Testis (tissue), 3 donors: Measurements from ENCODE around the gene ATP6V0D1. TPM values are rescaled to one million over a fixed set of nuclear protein-coding genes. Genes with fewer than 3 reads are reported as not detected.

Experiments
- DNase-seq: peaks from one replicate; pipeline ENCODE4 v3.0.0-alpha.2; 2019
- H3K27ac ChIP-seq, 2 donors: fragments of 200-600 bp; sonication (generic); one replicate each; pipeline ENCODE4 v1.5.1; 2019
- H3K27me3 ChIP-seq: fragments of 200-600 bp; sonication (generic); one replicate; pipeline ENCODE4 v1.5.1; 2019
- H3K36me3 ChIP-seq: fragments of 200-600 bp; sonication (generic); one replicate; pipeline ENCODE4 v1.5.1; 2017; ENCODE audit warnings: low read depth; ENCODE audit errors: missing control alignments
- H3K4me1 ChIP-seq: fragments of 200-600 bp; sonication (generic); one replicate; pipeline ENCODE4 v1.5.1; 2019
- H3K4me3 ChIP-seq, 2 donors: fragments of 200-600 bp; sonication (generic); one replicate each; pipeline ENCODE4 v1.5.1; 2017 to 2019
- H3K9me3 ChIP-seq: fragments of 200-600 bp; sonication (generic); one replicate; pipeline ENCODE4 v1.5.1; 2017
- POLR2A ChIP-seq: fragments of 450-650 bp; IDR thresholded peaks from one replicate; pipeline ENCODE4 v1.6.1; 2017; ENCODE audit warnings: antibody characterized with exemption, mild to moderate bottlenecking, moderate library complexity
- WGBS, 2 donors: methylation state at CpG; one replicate each; pipeline ENCODE4 v1.1.5; 2018; 5-methylcytosine and 5-hydroxymethylcytosine counted together
- intact Hi-C: fragments of 100-400 bp; cut with DNase I; formaldehyde crosslinking; loops from one replicate; pipeline ENCODE4 v1.15.1; 2023; ENCODE audit warnings: low total_unique reads
- polyA plus RNA-seq: library from polyadenylated mRNA; stranded (reverse); fragments of 350-450 nt; fragmentation: Illumina TruSeq; extraction: RNeasy Lipid Tissue Mini Kit (QIAGEN cat#74804); gene quantifications from one replicate; pipeline ENCODE4 v1.2.3, GENCODE V29; 2014; ENCODE audit warnings: low read depth, low replicate concordance; ENCODE audit not compliant: insufficient read depth
- total RNA-seq, 2 donors: library from RNA; depleted of rRNA; stranded (reverse); fragments of >200 nt; gene quantifications; one replicate each; pipeline ENCODE4 v1.2.3, GENCODE V29; 2016
- TF ChIP-seq, protein P1 (sequence below), 3 experiments: fragments of 450-650 bp in 2 of 3; fragments of 200-600 bp in 1 of 3; sonication (generic) in 1 of 3; IDR thresholded peaks; one replicate each; pipeline ENCODE4 v1.5.1; 2016 to 2019; ENCODE audit warnings: antibody characterized with exemption in 3 of 3, mild to moderate bottlenecking in 2 of 3, moderate library complexity in 1 of 3

The ATP6V0D1 gene
- total and polyA plus RNA-seq, 3 donors from 2014 or later = 95.0 to 165 (median 135) TPM

DNA sequence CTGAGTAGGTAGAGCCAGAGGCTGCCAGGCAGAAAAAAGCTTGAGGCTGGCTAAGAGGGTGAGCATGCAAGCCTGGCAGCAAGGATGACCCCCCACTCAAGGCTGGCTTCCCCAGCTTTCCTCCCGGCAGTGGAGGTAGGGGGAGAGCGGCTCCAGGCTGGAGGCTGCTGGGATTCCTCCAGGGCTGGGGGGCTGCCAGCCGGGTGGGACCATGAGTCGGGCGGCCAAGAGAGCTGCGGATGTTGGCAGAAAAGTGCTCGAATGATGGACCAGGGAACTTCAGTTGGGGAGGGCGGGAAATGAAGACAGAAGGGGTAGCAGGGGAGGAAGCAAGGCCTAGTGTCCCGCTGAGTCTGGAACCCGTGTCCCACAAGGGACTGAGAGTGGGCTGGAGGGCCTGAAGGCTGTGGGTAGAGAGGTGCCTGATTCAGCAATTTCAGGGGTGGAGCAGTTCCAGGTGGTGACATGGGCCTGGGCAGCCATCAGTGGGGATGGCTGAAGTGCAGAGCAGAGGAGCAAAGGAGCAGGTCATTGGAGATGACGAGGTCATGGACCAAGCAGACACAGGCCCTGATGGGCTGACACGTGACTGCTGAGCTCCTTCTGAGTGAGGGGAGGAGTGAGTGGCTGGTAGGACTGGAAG lies 29.8 kb downstream of the ATP6V0D1 start:
- Histone ChIP-seq H3K36me3 (no peaks in the 10 kb centered on the region), H3K9me3 (no peaks in the 10 kb centered on the region), H3K27me3 (no peaks in the 10 kb centered on the region), H3K4me1 (peaks cover 57% of the 10 kb centered on the region), H3K4me3 (no peak overlapping the region), H3K27ac (no peak overlapping the region)
- intact Hi-C loops = no loop called here
- 63 to 76% methylated on average over 7 to 12 of the region's 12 CpGs for WGBS, 2 donors
- DNase-seq = no peak
- no peak for TF ChIP-seq POLR2A
- TF ChIP-seq, protein P1, sequence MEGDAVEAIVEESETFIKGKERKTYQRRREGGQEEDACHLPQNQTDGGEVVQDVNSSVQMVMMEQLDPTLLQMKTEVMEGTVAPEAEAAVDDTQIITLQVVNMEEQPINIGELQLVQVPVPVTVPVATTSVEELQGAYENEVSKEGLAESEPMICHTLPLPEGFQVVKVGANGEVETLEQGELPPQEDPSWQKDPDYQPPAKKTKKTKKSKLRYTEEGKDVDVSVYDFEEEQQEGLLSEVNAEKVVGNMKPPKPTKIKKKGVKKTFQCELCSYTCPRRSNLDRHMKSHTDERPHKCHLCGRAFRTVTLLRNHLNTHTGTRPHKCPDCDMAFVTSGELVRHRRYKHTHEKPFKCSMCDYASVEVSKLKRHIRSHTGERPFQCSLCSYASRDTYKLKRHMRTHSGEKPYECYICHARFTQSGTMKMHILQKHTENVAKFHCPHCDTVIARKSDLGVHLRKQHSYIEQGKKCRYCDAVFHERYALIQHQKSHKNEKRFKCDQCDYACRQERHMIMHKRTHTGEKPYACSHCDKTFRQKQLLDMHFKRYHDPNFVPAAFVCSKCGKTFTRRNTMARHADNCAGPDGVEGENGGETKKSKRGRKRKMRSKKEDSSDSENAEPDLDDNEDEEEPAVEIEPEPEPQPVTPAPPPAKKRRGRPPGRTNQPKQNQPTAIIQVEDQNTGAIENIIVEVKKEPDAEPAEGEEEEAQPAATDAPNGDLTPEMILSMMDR (IDR thresholded peaks at IDR 0.05) = no peak

DNA sequence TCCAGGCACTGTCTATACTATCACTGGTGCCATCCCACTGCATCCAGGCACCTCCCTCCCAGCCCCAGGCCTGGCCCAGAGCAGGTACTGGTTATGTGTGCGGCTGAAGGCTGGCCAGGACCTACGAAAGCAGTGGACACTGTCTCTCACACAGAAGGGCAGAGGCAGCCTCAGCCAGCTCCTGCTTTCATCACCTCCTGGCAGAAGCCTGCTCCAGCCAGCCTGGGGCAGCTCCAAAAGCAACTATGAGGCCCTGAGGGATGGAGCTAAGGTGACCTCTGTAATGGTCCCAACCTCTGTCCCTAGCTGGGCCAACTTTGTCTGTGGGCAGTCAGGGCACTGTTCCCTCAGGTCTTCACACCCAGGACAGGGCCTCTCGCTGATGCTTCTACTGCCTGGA lies 31.2 kb downstream of the ATP6V0D1 start:
- Histone ChIP-seq H3K27me3 (no peaks in the 10 kb centered on the region), H3K27ac (no peak overlapping the region), H3K4me3 (no peak overlapping the region), H3K9me3 (no peaks in the 10 kb centered on the region), H3K36me3 (no peaks in the 10 kb centered on the region), H3K4me1 (peaks cover 71% of the 10 kb centered on the region)
- DNase-seq = no peak
- intact Hi-C loops = no loop called here
- 57 to 80% methylated on average over 2 to 3 of the region's 3 CpGs for WGBS, 2 donors
- TF ChIP-seq, protein P1 (IDR thresholded peaks at IDR 0.05) = no peak
- TF ChIP-seq POLR2A = no peak

DNA sequence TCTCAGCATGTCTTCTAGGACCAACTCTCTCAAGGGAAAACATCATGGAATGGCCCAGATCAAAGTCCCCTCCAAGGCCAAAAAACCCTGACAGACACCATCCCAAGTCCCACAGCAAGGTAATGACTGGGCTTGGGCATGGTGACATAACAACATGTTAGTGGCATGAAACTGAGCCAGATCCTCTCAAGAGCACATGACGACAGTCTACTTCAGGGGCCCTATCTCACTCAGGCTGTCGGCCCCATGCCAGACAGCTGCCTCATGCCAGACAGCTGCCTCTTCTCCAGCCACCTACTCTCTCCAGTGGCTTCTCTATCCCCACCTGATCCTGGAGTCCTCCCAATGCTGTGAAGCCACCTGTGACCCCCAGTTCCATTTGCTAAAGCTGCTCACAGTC lies 31.6 kb downstream of the ATP6V0D1 start:
- DNase-seq = no peak

DNA sequence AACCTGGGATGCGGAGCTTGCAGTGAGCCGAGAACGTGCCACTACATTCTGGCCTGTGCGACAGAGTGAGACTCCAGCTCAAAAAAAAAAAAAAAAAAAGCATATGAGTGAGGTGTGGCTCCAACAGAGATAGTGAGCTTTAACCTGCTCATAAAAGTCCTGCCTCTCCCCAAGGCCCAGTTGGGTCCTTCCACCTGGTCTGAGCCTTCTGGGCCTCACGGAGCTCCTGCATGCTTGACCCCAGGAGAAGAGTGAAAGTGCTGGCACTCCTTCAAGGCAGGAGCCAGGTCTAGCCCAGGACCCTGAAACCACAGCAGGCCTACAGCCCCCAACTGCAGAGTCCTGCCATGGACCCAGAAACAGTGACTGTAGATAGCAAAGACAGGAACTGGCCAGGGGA lies 32.4 kb downstream of the ATP6V0D1 start:
- Histone ChIP-seq H3K36me3 (no peaks in the 10 kb centered on the region), H3K4me3 (no peak overlapping the region), H3K27ac (no peak overlapping the region), H3K9me3 (no peaks in the 10 kb centered on the region), H3K4me1 (peaks cover 73% of the 10 kb centered on the region), H3K27me3 (no peaks in the 10 kb centered on the region)
- intact Hi-C loops = no loop called here
- 97 to 100% methylated on average over 5 of the region's 5 CpGs for WGBS, 2 donors
- TF ChIP-seq POLR2A = no peak
- TF ChIP-seq, protein P1 (IDR thresholded peaks at IDR 0.05) = no peak
- no peak for DNase-seq

More for the DNA sequence above, 31.6 kb downstream of the ATP6V0D1 start:
- Histone ChIP-seq H3K36me3 (no peaks in the 10 kb centered on the region), H3K9me3 (no peaks in the 10 kb centered on the region), H3K4me1 (peaks cover 73% of the 10 kb centered on the region), H3K27me3 (no peaks in the 10 kb centered on the region), H3K27ac (no peak overlapping the region), H3K4me3 (no peak overlapping the region)
- WGBS, 2 donors = 42 to 71% methylated on average over 2 of the region's 2 CpGs
- intact Hi-C loops = no loop called here
- TF ChIP-seq, protein P1 (IDR thresholded peaks at IDR 0.05) = no peak
- no peak for TF ChIP-seq POLR2A

DNA sequence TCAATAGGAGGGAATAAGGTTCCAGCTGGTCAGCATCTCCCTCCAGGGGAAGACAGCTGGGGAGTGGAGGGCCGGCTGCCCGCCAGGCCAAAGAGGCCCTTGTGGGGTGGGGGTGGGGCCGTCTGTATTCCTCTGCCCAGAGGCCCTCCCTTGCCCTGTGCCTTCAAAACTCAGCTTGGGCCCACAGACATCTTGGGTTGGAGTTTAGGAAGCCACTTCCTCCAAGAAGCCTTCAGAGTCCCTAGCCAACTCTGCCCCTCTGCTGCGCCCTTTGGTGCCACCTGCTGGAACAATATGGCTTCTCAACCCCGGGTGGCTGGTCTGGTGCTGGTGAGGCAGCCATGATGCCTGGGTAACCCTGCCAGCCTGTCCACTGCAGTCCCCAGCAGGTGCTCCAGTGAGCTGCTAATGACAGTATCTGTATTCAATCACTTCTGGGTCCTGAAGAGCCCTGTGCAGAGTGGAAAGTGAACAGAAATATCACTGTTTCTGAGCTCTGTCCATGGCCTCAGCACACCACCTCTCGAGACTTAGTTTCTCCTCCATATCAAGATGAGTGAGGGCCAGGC lies 33.4 kb downstream of the ATP6V0D1 start:
- intact Hi-C loops = no loop called here
- no peak for TF ChIP-seq POLR2A
- TF ChIP-seq, protein P1 (IDR thresholded peaks at IDR 0.05) = peak in 1 of 3 experiments; percentile 17
- WGBS, 2 donors = 32 to 82% methylated on average over 2 to 6 of the region's 6 CpGs
- Histone ChIP-seq H3K27ac (peak overlapping the region in 1 of 2 donors; percentile 35), H3K36me3 (no peaks in the 10 kb centered on the region), H3K4me1 (peaks cover 80% of the 10 kb centered on the region), H3K4me3 (no peak overlapping the region), H3K27me3 (no peaks in the 10 kb centered on the region), H3K9me3 (no peaks in the 10 kb centered on the region)
- DNase-seq = no peak
